ENCODE results near the gene PIAS1.
"Not testable (repeated sequence)": the region's sequence is repeated elsewhere in the genome, so short reads cannot be mapped to it uniquely, and the experiment has no call there.

The PIAS1 gene

DNA sequence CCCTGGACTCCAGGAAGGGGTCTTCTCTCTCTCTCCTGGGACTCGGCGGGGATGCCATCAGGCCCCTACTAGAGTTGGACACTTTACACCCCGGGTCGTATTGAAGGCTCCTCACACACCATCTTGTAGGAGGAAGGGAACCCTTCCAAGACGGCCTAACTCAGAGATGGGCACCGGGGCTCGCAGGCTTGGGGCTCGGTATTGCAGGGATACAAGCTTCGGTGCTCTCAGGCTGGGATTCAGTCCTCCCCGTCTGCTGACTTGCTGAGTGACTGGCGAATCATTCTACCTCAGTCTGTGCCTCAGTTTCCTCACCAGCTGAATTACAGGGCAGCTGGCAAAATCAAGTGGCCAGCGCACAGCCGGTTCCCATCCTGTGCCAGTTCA is 151.4 kb downstream of the PIAS1 start:
- DNase-seq = no peak

DNA sequence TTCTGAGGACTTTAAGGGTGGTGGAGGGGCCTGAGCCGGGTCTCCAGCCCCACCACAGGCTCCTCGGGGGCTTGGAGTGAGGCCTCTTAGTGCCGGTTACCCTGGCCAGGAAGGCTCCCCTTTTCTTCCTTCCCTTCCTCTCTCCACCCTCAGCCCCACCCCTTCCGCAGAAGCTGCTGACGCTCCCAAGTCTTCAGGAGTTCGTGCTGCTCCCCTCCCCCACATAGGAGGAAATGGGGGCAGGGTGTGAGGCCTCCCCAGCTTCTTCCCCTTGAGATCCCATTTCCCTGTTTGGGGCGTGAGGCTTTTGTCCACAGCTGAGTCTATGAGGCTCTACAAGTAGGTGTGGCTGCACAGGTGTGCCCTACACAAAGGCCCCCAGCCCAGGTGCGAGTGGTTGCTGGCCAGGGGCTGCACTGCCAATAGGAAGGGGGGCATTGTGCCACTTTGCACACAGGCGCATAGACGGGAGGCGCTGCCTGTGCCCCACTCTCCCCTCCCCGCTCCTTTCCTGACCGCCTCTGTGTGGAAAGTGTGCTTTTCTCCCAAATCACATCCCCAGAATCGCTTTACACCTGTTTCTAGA is 151.9 kb downstream of the PIAS1 start:
- DNase-seq = peak; percentile 69

DNA sequence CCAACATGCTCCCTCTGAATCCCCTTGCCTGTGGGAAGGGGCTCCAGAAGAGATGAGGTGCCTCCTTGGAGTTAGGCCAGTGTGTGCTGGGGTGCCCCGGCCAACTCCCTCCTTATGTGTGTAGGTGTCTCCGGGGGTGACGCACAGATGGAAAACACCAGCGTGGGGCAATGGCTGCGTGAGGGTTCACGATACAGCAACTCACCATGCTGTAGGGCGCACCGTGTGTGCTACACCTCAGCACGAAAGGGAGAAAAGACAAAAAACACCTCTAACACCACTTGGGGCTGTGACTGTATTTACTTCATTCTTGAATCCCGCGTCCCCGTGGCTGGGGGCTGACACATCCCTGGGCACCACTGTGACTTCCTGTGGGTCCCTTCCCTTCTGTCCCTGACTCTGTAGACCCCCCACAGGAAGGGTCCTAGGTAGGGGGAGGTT is 152.6 kb downstream of the PIAS1 start:
- DNase-seq = no peak

DNA sequence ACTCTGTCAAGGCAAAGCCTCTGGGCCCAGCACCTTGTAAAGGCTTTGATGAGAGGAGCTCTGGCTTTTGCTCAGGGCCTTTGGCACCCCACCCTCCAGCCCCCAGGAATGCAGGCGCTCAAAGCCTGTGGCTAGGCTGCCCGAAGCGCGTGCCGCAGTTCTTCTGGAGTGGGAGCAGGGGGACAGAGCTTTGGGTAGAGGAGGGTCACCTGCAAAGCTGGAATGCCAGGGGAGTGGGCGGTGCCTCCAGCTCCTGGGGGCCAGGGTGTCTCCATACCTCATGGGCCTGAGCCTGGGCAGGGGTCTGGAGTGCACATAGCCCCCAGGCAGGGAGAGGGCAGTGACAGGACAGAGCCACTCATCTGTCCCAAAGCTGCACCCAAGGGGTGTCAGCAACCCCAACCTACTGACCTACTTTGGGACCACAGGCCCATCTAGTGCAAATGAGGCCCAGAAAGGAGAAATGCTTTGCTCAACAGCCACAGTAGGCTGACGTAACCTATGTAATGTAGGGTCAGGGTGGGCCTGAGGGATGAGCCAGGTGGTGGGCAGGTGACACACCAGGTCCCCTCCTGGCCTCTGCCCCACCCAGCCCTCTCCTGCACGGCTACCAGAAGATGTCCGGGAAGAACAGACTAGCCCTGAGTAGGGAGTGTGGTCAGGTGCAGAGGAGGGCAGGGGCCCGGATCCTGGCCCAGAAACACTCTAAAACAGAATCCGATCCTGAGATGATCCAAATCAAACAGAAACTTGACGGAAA is 153.2 kb downstream of the PIAS1 start:
- DNase-seq = no peak

DNA sequence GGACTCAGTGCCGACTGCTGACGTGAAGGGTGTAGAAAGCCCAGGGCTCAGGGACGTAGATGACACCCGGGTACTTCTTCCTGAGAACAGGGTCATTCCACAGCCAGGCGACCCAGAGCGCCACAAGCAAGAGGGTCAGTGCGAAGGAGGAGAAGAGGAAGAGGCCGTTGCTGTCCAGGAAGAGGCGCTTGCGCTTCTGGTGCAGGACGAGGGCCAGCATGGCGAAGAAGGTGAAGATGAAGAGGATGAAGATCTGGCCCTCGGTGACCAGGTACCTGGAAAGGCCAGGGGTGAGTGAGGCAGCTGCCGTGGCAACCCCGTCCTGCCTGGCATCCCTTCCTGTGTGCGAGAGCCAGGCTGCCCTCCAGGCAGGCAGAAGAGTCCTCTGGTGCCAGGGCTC is 154.0 kb downstream of the PIAS1 start:
- no peak for DNase-seq

DNA sequence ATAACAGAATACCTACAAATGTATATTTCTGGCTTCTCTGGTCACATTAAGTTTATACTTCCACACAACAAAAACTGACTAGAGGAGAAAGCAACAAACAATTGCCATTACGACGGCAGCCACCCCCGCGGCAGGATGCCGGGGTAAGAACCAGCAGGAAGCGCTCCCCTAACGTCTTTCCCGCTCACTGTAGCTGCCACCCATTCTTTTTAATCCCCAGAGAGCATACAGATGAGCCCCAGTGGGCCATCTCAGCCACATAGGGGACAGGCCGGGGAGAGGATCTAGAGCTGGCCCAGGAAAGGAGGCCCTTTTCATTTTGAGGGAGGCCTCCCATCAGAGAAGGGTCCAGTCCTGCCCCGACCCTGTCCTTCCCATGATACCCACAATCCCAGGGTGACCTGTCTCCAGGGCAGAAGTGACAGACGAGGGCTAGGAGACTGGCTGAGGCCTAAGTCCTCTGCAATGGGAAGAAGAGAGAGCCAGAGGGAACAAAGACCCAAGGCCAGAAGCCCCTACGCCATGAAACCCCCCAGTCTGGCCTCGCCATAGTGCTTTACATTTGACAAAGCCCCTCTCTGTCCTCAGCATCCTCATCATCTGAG is 154.6 kb downstream of the PIAS1 start:
- DNase-seq = no peak

DNA sequence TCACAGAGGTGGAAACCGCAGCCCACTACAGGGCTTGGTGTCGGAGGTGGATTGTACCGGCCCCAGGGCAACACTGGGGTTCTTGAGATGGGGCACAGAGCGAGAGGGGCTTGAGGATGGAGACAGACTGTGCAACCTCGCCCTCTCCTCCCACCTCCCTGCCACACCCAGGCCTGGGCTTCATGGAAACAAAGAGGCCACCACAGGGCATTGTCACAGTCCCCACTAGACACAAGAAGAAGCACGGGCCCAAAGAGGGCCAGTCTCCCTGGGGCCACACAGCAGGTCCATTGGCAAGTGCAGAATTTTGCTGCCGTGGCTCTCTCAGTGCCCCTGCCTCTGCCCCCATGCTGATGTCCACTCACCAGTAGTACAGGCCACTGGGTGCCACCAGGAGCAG is 155.2 kb downstream of the PIAS1 start:
- no peak for DNase-seq

DNA sequence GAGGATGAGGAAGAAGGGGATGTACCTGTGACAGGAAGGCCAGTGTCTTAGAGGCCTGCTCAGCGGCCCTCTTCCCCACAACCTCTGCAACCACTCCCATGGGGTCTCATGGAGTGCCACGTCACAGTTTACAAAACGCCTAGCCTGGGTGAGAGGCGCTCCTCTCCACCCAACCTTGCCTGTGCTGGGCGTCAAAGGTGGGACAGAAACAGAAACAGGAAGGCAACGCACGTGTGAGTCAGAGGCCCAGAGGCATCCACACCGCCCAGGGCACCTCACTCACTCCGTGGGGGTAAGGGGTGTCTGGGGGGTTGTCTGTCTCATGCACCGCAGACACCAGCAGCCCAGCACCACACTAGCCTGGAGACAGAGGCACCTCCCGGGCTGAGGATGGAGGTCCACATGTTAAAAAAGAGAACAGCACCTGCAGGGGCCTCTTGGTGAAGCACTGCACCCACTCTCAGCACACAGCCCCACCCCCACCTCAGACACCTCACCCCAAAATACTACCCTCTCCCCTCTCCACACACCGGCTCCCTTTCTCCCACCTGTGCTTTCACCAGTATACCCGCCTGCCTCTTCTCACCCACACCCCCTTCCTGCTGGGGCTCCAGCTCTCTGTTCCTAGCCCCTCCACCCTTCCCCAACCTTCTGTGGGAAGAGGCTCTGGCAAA is 155.8 kb downstream of the PIAS1 start:
- DNase-seq = peak; percentile 54

DNA sequence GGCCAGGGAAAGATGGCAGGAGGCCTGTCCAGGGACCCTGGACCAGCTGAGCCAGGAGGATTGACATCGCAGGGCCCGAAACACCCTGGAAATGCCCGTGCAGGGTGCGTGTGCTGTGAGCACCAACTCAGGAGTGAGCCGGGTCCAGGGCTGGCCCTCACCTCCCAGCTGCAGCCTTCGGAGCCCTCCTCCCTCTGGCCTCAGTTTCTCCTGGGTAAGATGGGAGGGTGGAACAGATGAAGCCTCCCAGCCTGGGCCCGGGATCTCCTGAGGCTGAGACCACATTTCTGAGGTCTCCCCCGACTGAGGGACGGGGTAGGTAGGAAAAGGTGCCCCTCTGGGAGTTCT is 156.3 kb downstream of the PIAS1 start:
- no peak for DNase-seq

DNA sequence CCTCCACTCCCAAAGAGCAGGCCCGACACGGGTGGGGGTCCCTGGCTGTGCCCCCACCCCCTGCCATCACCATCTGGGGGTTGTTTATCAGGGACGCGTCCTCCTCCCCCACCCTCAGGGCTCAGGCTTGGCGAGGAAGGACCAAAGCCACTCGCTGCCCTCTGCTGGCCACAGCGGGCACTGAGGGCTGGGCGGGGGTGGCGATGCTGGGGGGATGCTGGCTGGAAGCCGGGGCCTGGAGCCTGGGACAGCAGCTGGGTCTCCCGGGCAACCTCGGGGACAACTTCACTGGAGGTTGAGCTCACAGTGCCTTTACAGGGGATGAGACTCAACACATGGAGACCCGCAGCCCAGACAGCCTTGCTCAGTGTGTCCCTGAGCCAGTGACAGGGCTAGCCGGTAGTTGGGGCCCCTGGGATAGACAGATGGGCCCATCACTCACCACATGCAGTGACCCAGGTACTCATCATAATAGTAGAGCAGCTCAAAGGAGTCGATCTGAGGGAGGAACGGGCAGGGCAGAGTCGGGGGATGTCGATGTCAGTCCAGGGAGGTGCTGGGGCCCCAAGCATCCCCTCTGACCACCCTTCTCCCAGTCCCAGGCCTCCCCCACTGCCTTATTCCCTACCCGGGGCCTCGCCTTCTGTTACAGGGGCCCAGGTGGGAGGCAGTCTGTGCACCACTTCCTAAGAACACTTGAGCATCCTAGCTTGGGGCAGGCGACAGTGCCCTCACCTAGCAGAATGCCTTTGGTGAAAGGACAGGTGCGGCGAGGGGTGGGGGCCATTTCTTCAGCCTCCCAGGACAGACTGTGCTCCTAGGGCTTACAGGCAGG is 156.9 kb downstream of the PIAS1 start:
- DNase-seq = peak; percentile 34

DNA sequence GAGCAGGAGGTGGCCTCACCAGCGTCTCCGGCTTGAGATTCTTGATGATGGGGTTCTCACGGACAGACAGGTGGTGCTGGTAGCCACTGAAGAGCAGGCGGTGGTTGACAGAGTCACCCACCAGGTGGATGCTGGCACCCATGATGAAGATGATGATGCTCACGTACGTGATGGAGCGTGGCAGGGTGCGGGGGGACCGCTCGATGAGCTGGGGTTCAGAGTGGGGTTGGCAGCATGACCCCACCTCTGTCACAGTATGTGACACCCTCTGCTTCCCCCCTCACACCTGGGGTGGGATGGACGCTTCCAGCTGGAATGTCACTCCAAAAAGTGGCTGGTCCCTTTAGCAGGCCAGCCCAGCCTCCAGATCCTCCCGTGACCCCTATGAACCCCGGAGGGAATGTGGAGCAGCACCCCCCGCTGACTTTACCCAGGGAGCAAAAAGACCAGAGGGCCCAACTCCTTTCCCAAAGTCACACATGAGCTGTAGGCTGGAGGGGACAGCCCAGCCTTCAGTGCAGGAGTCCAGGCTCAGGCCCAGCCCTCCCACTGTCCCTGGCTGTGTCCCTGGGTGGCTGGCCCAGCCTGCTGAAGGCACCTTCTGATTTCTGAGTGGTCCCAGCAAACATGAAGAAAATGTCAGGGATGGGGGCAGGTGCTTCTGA is 157.7 kb downstream of the PIAS1 start:
- no peak for DNase-seq

DNA sequence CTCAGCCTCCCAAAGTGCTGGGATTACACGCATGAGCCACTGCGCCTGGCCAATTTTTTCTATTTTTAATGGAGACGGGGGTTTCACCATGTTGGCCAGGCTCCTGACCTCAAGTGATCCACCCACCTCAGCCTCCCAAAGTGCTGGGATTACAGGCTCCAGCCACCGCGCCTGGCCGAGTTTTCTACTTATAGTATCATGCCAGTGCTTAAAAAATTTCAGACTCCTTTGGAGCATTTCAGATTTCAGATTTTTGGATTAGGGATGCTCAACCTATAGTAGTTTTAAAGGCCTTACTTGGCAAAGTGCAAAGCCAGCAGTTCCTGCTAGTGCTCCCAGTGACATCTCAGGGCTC is 159.4 kb downstream of the PIAS1 start:
- DNase-seq = not testable (repeated sequence)

DNA sequence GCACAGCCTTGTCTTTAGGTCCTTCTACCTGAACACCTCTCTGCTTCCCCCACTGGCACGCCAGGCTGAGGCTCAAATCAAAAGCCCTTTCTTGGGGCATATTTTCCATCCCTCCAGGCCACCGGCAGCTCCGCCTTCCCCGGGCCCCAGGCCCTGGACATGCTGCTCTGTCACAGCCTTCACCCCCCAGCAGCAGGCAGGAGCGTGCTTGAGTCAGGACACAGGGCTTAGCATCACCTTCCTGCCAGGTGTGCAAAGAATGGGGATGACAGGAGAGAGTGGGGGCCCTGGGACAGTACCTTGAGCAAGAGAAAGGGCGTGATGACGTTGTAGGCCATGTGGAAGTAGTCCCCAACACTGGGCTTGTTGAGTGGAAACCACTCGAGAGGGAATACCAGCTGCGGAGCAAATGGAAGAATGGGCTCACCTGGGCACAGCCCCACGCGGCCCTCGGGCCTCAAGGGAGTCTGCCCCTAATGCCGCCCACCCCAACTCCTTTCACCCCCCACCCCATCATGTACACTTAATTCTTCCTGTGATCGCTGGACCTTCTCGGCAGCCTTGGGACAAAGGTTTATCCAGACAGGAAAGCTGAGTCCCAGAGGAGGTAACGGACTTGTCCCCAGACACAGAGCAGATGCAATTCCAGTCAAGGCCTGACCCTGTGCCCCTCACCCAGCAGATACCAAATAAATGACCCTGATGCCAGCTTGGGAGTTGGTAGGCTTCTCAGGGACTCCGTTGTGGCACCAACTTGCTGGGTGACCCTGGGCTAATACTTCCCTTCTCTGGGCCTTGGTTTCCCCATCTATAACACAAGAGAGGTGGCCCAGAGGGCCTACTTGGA is 160.1 kb downstream of the PIAS1 start:
- no peak for DNase-seq

DNA sequence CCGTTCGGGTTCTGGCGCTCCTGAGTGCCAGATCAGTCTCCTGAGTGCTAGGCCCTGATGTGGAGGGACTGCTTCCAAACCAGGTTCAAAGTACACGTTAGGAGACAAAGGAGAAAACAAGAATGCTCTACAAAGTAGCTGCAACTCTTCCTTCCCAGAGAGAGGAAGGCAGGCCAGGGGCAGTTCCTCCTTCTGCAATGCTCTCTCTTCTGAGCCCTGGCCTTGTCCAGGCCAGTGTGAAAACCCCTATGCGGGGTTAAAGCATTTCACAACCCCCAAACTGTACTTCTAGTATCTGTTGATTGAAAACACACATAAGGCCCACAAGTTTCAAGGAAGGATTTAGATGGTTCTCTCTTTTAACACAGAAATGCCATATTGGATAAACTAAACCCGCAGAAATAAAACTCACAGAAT is 160.7 kb downstream of the PIAS1 start:
- no peak for DNase-seq

DNA sequence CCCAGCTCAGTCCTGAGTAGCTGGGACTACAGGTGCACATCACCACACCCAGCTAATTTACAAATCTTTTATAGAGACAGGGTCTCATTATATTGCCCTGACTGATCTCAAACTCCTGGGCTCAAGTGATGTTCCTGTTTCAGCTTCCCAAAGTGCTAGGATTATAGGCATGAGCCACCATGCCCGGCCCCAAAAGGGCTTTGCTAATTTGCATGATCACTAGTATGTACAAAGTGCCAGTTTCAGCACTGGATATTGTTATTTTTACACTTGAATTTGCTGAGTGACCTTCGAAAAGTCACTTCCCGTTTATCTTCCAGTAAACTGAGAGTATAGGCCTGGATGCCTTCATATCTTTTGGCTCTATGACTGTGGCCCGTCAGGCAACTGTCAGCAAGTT is 163.2 kb downstream of the PIAS1 start:
- no peak for DNase-seq

DNA sequence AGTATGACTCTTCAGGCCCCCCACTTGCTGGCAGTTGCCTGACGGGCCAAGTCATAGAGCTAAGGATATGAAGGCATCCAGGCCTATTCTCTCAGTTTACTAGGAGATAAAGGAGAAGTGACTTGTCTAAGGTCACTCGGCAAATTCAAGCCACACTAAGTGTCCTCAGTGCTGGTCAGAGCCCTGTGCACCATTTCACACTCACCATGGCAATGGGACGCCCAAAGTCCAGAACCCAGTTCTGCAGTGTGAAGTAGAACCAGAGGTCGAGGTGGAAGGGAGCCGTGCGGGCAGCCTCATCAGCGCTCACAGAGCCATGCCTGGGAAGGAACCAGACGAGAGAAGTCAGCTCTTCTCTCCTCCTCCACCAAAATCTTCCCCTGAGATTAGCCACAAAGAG is 164.2 kb downstream of the PIAS1 start:
- no peak for DNase-seq

DNA sequence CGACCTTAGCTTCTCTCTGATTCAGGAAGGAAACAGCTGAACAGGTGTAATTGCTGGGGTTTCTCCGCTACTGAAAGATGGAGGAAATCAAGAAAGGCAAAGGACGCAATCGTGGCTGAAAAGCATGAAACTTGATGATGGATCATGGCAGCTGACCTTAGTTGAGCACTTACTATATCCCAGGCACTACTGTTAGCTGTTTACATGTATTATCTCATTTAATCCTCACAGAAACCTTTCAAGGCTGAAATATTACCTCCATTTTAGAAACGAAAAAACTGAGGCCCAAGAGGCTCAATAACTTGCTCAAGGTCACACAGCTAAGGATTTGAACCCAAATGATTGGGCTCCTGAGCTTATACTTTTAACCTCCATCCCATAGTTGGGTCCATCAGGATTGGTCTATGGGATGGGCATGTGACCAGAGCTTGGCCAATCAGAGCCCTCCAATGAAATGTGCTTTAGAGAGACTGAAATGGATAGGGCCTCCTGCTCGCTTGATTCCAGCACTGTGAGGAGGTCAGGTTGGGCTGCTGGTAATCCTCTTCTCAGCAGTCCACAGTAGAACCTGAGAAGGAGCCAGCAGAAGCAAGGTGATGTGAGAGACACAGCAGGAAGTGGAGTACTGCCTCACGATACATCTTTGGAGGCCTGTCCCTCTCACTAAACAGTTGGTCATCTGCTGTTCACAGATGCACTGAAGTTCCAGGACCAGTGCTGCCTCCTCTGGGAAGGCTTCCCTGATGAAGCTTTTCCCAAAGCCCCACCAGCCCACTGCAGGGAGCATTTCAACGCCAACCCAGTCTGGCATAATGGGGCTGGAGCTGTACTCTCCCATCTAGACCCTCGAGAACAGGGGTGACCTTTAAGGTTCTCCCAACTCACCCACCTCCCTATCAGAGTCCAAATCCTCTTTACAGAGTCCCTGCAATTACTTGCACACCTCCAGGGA is 165.0 kb downstream of the PIAS1 start:
- DNase-seq = no peak

DNA sequence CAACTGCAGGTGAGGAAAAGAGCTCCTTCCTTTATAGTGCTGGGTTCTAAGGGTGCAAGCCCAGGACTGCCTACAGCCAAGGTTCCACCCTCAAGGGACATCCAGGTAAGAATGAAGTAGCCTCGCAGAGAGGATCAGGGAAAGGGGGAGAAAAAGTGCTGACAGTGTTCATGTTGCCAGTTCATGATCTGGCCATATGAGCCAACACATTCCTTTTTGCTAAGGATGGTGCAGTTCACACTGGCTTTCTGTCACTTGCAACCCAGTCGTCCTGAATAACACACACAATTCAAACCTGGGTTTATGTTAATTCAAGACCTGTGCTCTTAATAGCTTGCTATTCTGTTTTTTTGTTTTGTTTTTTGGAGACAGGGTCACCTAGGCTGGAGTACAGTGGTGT is 166.4 kb downstream of the PIAS1 start:
- DNase-seq = no peak

DNA sequence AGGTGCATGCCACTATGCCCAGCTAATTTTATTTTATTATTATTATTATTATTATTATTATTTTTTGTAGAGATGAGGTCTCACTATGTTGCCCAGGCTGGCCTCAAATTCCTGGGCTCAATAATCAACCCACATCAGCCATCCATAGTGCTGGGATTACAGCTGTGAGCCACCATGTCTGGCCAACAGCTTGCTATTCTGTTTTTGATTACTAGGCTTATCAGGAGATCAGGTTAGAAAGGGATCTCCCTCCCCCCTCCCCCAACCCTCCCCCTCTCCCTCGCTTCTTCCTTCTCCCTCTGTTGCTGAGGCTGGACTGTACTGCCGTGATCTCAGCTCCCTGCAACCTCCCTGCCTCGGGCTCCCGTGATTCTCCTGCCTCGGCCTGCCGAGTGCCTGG is 166.9 kb downstream of the PIAS1 start:
- DNase-seq = no peak
